ENCODE data around the gene PRIMA1.

- no peak for TF ChIP-seq EZH2 (IDR thresholded peaks at IDR 0.05)
- no peak for TF ChIP-seq POLR2AphosphoS5 (IDR thresholded peaks at IDR 0.05; ENCODE audit: borderline replicate concordance, low read depth, low read length)
- TF ChIP-seq FOXP2 (optimal IDR thresholded peaks at IDR 0.05; ENCODE audit: control extremely low read depth, extremely low read length, insufficient read depth): no peak
These were observed 12.5 kb downstream of the PRIMA1 start for GRCh38 chr14:93775744-93776143.
